OCI-LY7 (cell line): ENCODE results near the gene TUBGCP6. TPM values are rescaled to one million over a fixed set of nuclear protein-coding genes. Genes with fewer than 3 reads are reported as not detected.

ENCODE experiments used
- BruUV-seq: library from RNA; stranded (reverse); fragments of 400-500 nt; replicated peaks from 2 replicates; lab custom pipeline; 2021; lab: Mats Ljungman, UMichigan
- CTCF ChIA-PET: fragments of 300-600 bp; sonication (Branson Sonifier 250); formaldehyde crosslinking; loops from one replicate; lab custom pipeline; 2022; ENCODE audit warnings: antibody characterized with exemption; ENCODE audit not compliant: unreplicated experiment; lab: Charles Lee
- POLR2A ChIA-PET: fragments of 300-600 bp; sonication (Branson Sonifier 250); formaldehyde crosslinking; loops from one replicate; lab custom pipeline; 2022; ENCODE audit warnings: antibody characterized with exemption; lab: Charles Lee
- DNase-seq: peaks from one replicate; pipeline ENCODE4 v3.0.0-alpha.2; 2015; ENCODE audit warnings: low spot score
- H2AFZ ChIP-seq: fragments of 200-600 bp; sonication (generic), shearing (Covaris generic); 2 replicates; pipeline ENCODE4 v1.6.1; 2014; ENCODE audit warnings: mild to moderate bottlenecking, antibody characterized with exemption, low read length, moderate library complexity
- H3K27ac ChIP-seq: fragments of 200-600 bp; sonication (generic); 2 replicates; pipeline ENCODE4 v1.5.1; 2014; ENCODE audit warnings: mixed run types, low read depth, mild to moderate bottlenecking, moderate library complexity, low read length, inconsistent platforms; ENCODE audit not compliant: poor library complexity, severe bottlenecking
- H3K36me3 ChIP-seq: fragments of 200-600 bp; sonication (generic); 2 replicates; pipeline ENCODE4 v1.6.1; 2014; ENCODE audit warnings: mild to moderate bottlenecking, antibody characterized with exemption, low read length, moderate library complexity, mixed read lengths; ENCODE audit not compliant: insufficient read depth
- H3K4me1 ChIP-seq: fragments of 200-600 bp; sonication (generic); 2 replicates; pipeline ENCODE4 v1.5.1; 2014; ENCODE audit warnings: mild to moderate bottlenecking, low read length; ENCODE audit not compliant: insufficient read depth, poor library complexity, severe bottlenecking
- H3K4me2 ChIP-seq: fragments of 200-600 bp; sonication (generic); 2 replicates; pipeline ENCODE4 v1.6.1; 2014; ENCODE audit warnings: mild to moderate bottlenecking, low read length
- H3K4me3 ChIP-seq: fragments of 200-600 bp; sonication (generic); 2 replicates; pipeline ENCODE4 v1.5.1; 2014; ENCODE audit warnings: mild to moderate bottlenecking, low read depth, low read length; ENCODE audit not compliant: poor library complexity, severe bottlenecking
- H3K79me2 ChIP-seq: fragments of 200-600 bp; sonication (generic); 2 replicates; pipeline ENCODE4 v1.6.1; 2016; ENCODE audit warnings: low read depth, mild to moderate bottlenecking, low read length, moderate library complexity, mixed read lengths; ENCODE audit not compliant: insufficient read depth
- H3K9me2 ChIP-seq: fragments of 200-600 bp; sonication (generic); 2 replicates; pipeline ENCODE4 v1.6.1; 2016; ENCODE audit warnings: mild to moderate bottlenecking, low read length, mixed read lengths; ENCODE audit not compliant: insufficient read depth
- H3K9me3 ChIP-seq: fragments of 200-600 bp; sonication (generic); 2 replicates; pipeline ENCODE4 v1.6.1; 2014; ENCODE audit warnings: mild to moderate bottlenecking, mixed run types, low read length, mixed read lengths
- H4K20me1 ChIP-seq: fragments of 200-600 bp; sonication (generic); 2 replicates; pipeline ENCODE4 v1.6.1; 2014; ENCODE audit warnings: mild to moderate bottlenecking, antibody characterized with exemption, low read length, moderate library complexity, mixed read lengths; ENCODE audit not compliant: insufficient read depth
- EZH2phosphoT487 ChIP-seq: fragments of 200-600 bp; sonication (generic); IDR thresholded peaks from 2 replicates; pipeline ENCODE4 v1.6.1; 2018; ENCODE audit warnings: low read depth, borderline replicate concordance, mild to moderate bottlenecking, mixed run types, antibody characterized with exemption, low read length, moderate library complexity, mixed read lengths
- intact Hi-C: fragments of 100-400 bp; cut with micrococcal nuclease; formaldehyde crosslinking; loops from one replicate; pipeline ENCODE4 v1.10.0; 2022; ENCODE audit not compliant: unreplicated experiment
- total RNA-seq, 2 experiments: library from RNA; depleted of rRNA in 1 of 2; stranded (reverse); fragments of >200 nt in 1 of 2; shearing (Covaris generic) in 1 of 2; gene quantifications; 2 replicates each; pipeline ENCODE4 v1.2.3, GENCODE V29; 2014 to 2022
- TF ChIP-seq, protein P1 (sequence below): fragments of 200-600 bp; sonication (generic); conservative IDR thresholded peaks from 2 replicates; pipeline ENCODE4 v1.5.1; 2014; ENCODE audit warnings: mild to moderate bottlenecking, antibody characterized with exemption, low read length, moderate library complexity, mixed read lengths

Gene TUBGCP6
- total RNA-seq, 2 experiments from 2014 or later = 57.7 to 63.2 TPM

DNA sequence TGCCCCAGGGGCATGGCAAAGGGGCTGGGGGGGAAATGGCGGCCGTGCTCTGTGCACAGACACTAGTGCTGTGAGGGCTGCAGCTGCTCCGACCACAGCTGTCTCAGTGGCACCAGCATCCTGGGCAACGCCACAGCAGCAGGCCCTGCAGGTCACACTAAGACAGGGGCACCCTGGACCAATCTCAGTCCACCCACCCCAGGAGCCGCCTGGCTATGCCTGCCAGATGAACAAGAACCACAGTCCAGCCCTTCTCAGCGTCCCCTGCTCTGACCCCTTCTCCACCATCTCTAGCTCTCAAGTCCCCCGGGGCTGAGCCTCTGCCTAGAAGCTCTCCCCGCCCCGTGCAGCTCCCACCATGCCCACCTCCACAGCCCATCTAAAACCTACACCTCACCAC, 16.5 kb downstream of the TUBGCP6 start:
- BruUV-seq = no TSS peak
- H3K36me3 ChIP-seq = peaks cover 48% of the 10 kb centered on the region
- POLR2A ChIA-PET = interaction anchor here (0.6 kb wide), 1 partner anchor 13 kb away, joined by 3 read pairs; no protein-coding TSS in a partner anchor
- no peaks in the 10 kb centered on the region for H3K9me3 ChIP-seq
- H3K4me1 ChIP-seq = no peaks in the 10 kb centered on the region
- H3K9me2 ChIP-seq = no peaks in the 10 kb centered on the region
- TF ChIP-seq, protein P1, sequence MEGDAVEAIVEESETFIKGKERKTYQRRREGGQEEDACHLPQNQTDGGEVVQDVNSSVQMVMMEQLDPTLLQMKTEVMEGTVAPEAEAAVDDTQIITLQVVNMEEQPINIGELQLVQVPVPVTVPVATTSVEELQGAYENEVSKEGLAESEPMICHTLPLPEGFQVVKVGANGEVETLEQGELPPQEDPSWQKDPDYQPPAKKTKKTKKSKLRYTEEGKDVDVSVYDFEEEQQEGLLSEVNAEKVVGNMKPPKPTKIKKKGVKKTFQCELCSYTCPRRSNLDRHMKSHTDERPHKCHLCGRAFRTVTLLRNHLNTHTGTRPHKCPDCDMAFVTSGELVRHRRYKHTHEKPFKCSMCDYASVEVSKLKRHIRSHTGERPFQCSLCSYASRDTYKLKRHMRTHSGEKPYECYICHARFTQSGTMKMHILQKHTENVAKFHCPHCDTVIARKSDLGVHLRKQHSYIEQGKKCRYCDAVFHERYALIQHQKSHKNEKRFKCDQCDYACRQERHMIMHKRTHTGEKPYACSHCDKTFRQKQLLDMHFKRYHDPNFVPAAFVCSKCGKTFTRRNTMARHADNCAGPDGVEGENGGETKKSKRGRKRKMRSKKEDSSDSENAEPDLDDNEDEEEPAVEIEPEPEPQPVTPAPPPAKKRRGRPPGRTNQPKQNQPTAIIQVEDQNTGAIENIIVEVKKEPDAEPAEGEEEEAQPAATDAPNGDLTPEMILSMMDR = no peak
- TF ChIP-seq EZH2phosphoT487 = no peak
- no peaks in the 10 kb centered on the region for H4K20me1 ChIP-seq
- DNase-seq = no peak
- no peak overlapping the region for H2AFZ ChIP-seq
- no peak overlapping the region for H3K27ac ChIP-seq
- no peaks in the 10 kb centered on the region for H3K79me2 ChIP-seq
- no peak overlapping the region for H3K4me2 ChIP-seq
- intact Hi-C loops = no loop called here
- CTCF ChIA-PET = no interaction called here
- H3K4me3 ChIP-seq = no peak overlapping the region

DNA sequence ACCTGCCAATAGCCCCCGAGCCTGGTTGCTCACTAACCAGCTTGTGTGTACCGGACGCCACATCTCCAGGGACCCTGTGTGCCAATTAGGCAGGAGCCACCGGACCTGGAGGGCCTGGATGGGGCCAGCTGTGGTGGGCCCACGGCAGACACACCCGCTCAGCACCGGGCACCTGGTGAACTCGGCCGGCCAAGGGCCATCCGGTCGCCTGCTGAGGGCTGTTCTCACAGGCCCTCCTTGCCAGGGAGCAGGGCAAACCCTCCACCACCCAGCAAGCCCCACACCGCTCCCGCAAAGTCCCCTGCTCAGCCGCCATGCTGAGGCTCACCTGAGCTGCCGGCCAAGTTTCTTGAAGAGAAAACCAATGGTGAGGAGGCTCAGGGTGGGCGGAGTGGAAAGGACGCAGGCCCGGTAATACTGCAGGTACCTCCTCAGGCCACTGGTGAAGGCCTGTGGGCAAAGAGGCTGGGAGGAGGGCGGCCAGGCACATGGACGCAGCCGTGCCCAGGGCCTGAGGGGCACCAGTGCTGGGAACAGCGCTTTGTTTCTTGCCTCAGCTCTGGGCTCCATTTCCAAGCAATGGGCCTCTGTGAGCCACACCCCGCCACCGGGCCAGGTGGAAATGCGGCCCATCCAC, 17.1 kb downstream of the TUBGCP6 start:
- H3K79me2 ChIP-seq = no peaks in the 10 kb centered on the region
- BruUV-seq = no TSS peak
- POLR2A ChIA-PET = interaction anchor here (0.6 kb wide), 1 partner anchor 14 kb away, joined by 3 read pairs; no protein-coding TSS in a partner anchor

DNA sequence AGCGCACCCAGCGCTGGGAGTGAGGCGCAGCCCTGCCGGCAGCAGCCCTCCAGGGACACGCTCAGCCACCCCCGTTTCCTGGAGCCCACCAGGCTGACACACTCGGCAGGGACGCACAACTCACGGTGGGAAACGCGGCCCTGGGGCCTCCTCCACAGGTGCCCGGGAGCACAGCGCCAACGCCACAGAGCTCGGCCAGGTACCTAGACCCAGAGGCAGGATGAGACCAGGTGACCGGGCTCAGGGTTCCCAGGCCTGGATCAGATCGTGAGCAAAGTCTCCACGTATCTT, 18.0 kb downstream of the TUBGCP6 start:
- Histone ChIP-seq H3K27ac (no peak overlapping the region), H4K20me1 (no peaks in the 10 kb centered on the region), H3K36me3 (peaks cover 51% of the 10 kb centered on the region), H3K79me2 (no peaks in the 10 kb centered on the region), H3K9me2 (no peaks in the 10 kb centered on the region), H3K4me2 (no peak overlapping the region), H3K9me3 (no peaks in the 10 kb centered on the region), H3K4me1 (no peaks in the 10 kb centered on the region), H3K4me3 (no peak overlapping the region), H2AFZ (no peak overlapping the region)
- no peak for DNase-seq
- intact Hi-C loops = no loop called here
- no peak for TF ChIP-seq EZH2phosphoT487
- TF ChIP-seq, protein P1 = no peak
- POLR2A ChIA-PET = no interaction called here
- BruUV-seq = no TSS peak
- CTCF ChIA-PET = no interaction called here

More for the DNA sequence above, 17.1 kb downstream of the TUBGCP6 start:
- no peak overlapping the region for H3K4me2 ChIP-seq
- TF ChIP-seq, protein P1 = no peak
- no peak for TF ChIP-seq EZH2phosphoT487
- no peak overlapping the region for H3K4me3 ChIP-seq
- H3K9me3 ChIP-seq = no peaks in the 10 kb centered on the region
- H4K20me1 ChIP-seq = no peaks in the 10 kb centered on the region
- H3K27ac ChIP-seq = no peak overlapping the region
- intact Hi-C loops = no loop called here
- no peak for DNase-seq
- no peak overlapping the region for H2AFZ ChIP-seq
- H3K9me2 ChIP-seq = no peaks in the 10 kb centered on the region
- H3K36me3 ChIP-seq = peaks cover 47% of the 10 kb centered on the region
- CTCF ChIA-PET = no interaction called here
- no peaks in the 10 kb centered on the region for H3K4me1 ChIP-seq
